ENCODE measurements around the gene CISTR.

DNA sequence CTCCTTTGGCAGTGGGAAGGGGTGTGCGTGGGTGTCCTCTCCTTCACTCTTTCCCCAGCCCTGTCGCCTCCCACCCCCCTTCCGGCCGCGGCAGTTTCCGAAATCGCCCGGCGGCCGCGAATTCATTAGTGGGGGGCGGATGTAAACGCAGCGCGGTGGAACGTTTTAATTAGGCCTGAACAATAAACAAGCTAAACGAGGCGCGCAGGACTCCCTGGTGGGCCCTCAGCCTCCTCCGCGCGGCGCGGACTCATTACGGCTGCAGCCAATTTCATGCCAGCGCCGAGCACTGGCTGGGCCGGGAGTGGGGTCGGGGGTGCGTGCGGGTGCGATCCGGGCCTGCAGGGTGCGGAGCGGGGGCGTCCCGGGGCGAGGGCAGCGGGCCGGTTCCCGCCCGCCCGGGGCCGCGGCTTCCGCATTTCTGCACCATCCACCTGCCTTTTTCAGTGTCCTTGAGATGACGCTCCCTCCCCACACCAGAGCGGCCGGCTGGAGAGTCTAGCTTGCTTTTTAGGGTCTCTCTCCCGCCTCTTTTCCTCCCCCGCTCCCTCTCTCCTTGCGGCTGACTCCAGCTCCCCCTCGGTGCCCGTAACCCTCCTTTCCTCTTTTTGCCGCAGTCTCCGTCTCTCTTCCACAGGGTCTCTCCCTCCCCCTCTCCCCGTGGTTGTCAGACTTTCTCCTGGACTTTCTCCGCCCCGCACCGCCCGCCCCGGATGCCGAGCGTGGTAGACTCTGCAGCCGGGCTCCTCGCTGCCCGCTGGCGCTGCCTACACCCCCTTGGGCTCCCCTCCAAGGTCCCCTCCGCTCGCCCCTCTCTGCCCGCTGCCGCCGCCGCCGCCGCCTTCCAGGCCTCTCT is at the start of gene CISTR:
- TF ChIP-seq MYC (IDR thresholded peaks at IDR 0.05; ENCODE audit: low read depth, low read length) (no peak), POLR2A (IDR thresholded peaks at IDR 0.05; ENCODE audit: low read depth, low read length) (no peak), POLR2AphosphoS5 (IDR thresholded peaks at IDR 0.05; ENCODE audit: insufficient read depth, low read depth, low read length) (no peak), JUN (IDR thresholded peaks at IDR 0.05; ENCODE audit: borderline replicate concordance, insufficient read depth, insufficient read length, low read depth) (no peak), CTCF (IDR thresholded peaks at IDR 0.05; ENCODE audit: extremely low read depth in 1 of 2, insufficient read depth in 1 of 2, low read depth in 1 of 2, low read length in 2 of 2) (no peak), FOS (IDR thresholded peaks at IDR 0.05; ENCODE audit: borderline replicate concordance, insufficient read depth, low read length) (no peak)

Data from endothelial cell of umbilical vein (primary cell).